HepG2 (cell line): Measurements from ENCODE around the gene CCDC97. TPM values are rescaled to one million over a fixed set of nuclear protein-coding genes. Genes with fewer than 3 reads are reported as not detected.

Experiments
- AGO1 ChIP-seq: fragments of 200-400 bp; formaldehyde crosslinking; IDR thresholded peaks from 2 replicates; pipeline ENCODE4 v1.6.1; 2017; ENCODE audit warnings: mild to moderate bottlenecking, low read depth, low read length, moderate library complexity; ENCODE audit not compliant: poor library complexity, severe bottlenecking
- EEA1 ChIP-seq: sonication (generic); formaldehyde crosslinking; IDR thresholded peaks from 2 replicates; pipeline ENCODE4 v1.5.1; 2020; ENCODE audit warnings: mild to moderate bottlenecking, missing genetic modification reagents, borderline replicate concordance
- ETV6 ChIP-seq: sonication (generic); formaldehyde crosslinking; conservative IDR thresholded peaks from 2 replicates; pipeline ENCODE4 v1.4.0; 2020; ENCODE audit warnings: missing genetic modification reagents
- HNRNPK ChIP-seq: fragments of 200-400 bp; formaldehyde crosslinking; IDR thresholded peaks from 2 replicates; pipeline ENCODE4 v1.6.1; 2018; ENCODE audit warnings: low read length, low read depth, moderate library complexity, mild to moderate bottlenecking; ENCODE audit not compliant: poor library complexity, severe bottlenecking
- HNRNPL ChIP-seq: fragments of 200-400 bp; formaldehyde crosslinking; IDR thresholded peaks from 2 replicates; pipeline ENCODE4 v1.6.1; 2017; ENCODE audit warnings: mild to moderate bottlenecking, low read depth, low read length
- HOXA3 ChIP-seq: sonication (generic); formaldehyde crosslinking; IDR thresholded peaks from 2 replicates; pipeline ENCODE4 v1.5.0; 2020; ENCODE audit warnings: missing genetic modification reagents
- ONECUT2 ChIP-seq: sonication (generic); formaldehyde crosslinking; IDR thresholded peaks from 2 replicates; pipeline ENCODE4 v1.4.0; 2020; ENCODE audit warnings: missing genetic modification reagents
- RBFOX2 ChIP-seq: fragments of 200-400 bp; formaldehyde crosslinking; IDR thresholded peaks from 2 replicates; pipeline ENCODE4 v1.6.1; 2017; ENCODE audit warnings: low read depth, mild to moderate bottlenecking, low read length
- SAFB2 ChIP-seq: sonication (generic); formaldehyde crosslinking; IDR thresholded peaks from 2 replicates; pipeline ENCODE4 v1.5.1; 2020; ENCODE audit warnings: missing genetic modification reagents, low read depth, mild to moderate bottlenecking, borderline replicate concordance
- SALL2 ChIP-seq: sonication (generic); formaldehyde crosslinking; IDR thresholded peaks from 2 replicates; pipeline ENCODE4 v1.8.1; 2023; ENCODE audit warnings: mild to moderate bottlenecking, missing genetic modification reagents, inconsistent platforms
- TCF7 ChIP-seq: sonication (generic); IDR thresholded peaks from 2 replicates; pipeline ENCODE4 v1.6.1; 2016; ENCODE audit warnings: antibody characterized with exemption, low read depth
- ZFP36L1 ChIP-seq: sonication (generic); formaldehyde crosslinking; IDR thresholded peaks from 2 replicates; pipeline ENCODE4 v1.8.0; 2022; ENCODE audit warnings: mild to moderate bottlenecking, missing genetic modification reagents, moderate library complexity
- ZNF101 ChIP-seq: sonication (generic); formaldehyde crosslinking; IDR thresholded peaks from 2 replicates; pipeline ENCODE4 v1.4.0; 2020; ENCODE audit warnings: mild to moderate bottlenecking, low read depth, missing genetic modification reagents, borderline replicate concordance
- ZNF205 ChIP-seq: IDR thresholded peaks from 2 replicates; pipeline ENCODE4 v1.6.1; 2018; ENCODE audit warnings: missing biosample characterization, missing genetic modification reagents
- ZNF230 ChIP-seq: sonication (generic); formaldehyde crosslinking; IDR thresholded peaks from 2 replicates; pipeline ENCODE4 v1.4.0; 2020; ENCODE audit warnings: mild to moderate bottlenecking, missing genetic modification reagents
- ZNF335 ChIP-seq: sonication (generic); formaldehyde crosslinking; IDR thresholded peaks from 2 replicates; pipeline ENCODE4 v1.4.0; 2020; ENCODE audit warnings: missing genetic modification reagents
- ZNF709 ChIP-seq: sonication (generic); formaldehyde crosslinking; IDR thresholded peaks from 2 replicates; pipeline ENCODE4 v1.5.0; 2020; ENCODE audit warnings: mild to moderate bottlenecking, missing genetic modification reagents
- ZNF792 ChIP-seq: IDR thresholded peaks from 2 replicates; pipeline ENCODE4 v1.6.1; 2016
- ZNF841 ChIP-seq: sonication (generic); formaldehyde crosslinking; IDR thresholded peaks from 2 replicates; pipeline ENCODE4 v1.8.1; 2023; ENCODE audit warnings: missing genetic modification reagents, borderline replicate concordance
- polyA plus RNA-seq, 8 experiments: library from polyadenylated mRNA; depleted of rRNA in 3 of 8; stranded (reverse) in 7 of 8; unstranded in 1 of 8; fragments of >200 nt; fragmentation: Illumina TruSeq in 4 of 8; extraction: Trizol in 4 of 8; gene quantifications; 2 replicates each; pipeline versions ENCODE4 v1.2.1 to v1.2.3, GENCODE V29; 2011 to 2016; ENCODE audit warnings: low read depth in 4 of 8, missing spikeins in 1 of 8, mixed read lengths in 1 of 8; ENCODE audit not compliant: insufficient read depth in 1 of 8
- total RNA-seq, 5 experiments: library from RNA; depleted of rRNA; stranded (reverse); fragments of >200 nt; fragmentation: Illumina TruSeq; extraction: Trizol; gene quantifications; 2 replicates each; pipeline ENCODE4 v1.2.3, GENCODE V29; 2016; ENCODE audit warnings: low read depth in 1 of 5
- TF ChIP-seq, protein P1 (sequence below): sonication (generic); formaldehyde crosslinking; IDR thresholded peaks from 2 replicates; pipeline ENCODE4 v1.5.1; 2020; ENCODE audit warnings: missing genetic modification reagents, mild to moderate bottlenecking, borderline replicate concordance
- TF ChIP-seq, protein P2 (sequence below): sonication (generic); formaldehyde crosslinking; IDR thresholded peaks from 2 replicates; pipeline ENCODE4 v1.4.0; 2020; ENCODE audit warnings: missing genetic modification reagents
- TF ChIP-seq, protein P3 (sequence below): sonication (generic); formaldehyde crosslinking; IDR thresholded peaks from 2 replicates; pipeline ENCODE4 v1.9.0; 2022; ENCODE audit warnings: missing genetic modification reagents, mild to moderate bottlenecking, borderline replicate concordance
- TF ChIP-seq, protein P4 (sequence below): sonication (generic); formaldehyde crosslinking; IDR thresholded peaks from 2 replicates; pipeline ENCODE4 v1.5.0; 2020; ENCODE audit warnings: mild to moderate bottlenecking, missing genetic modification reagents

The CCDC97 gene
- total and polyA plus RNA-seq, 2 of the 13 experiments (the other 11 are each of a cell fraction or from before 2014, with no cell fraction given) = 6.2 to 7.3 TPM

DNA sequence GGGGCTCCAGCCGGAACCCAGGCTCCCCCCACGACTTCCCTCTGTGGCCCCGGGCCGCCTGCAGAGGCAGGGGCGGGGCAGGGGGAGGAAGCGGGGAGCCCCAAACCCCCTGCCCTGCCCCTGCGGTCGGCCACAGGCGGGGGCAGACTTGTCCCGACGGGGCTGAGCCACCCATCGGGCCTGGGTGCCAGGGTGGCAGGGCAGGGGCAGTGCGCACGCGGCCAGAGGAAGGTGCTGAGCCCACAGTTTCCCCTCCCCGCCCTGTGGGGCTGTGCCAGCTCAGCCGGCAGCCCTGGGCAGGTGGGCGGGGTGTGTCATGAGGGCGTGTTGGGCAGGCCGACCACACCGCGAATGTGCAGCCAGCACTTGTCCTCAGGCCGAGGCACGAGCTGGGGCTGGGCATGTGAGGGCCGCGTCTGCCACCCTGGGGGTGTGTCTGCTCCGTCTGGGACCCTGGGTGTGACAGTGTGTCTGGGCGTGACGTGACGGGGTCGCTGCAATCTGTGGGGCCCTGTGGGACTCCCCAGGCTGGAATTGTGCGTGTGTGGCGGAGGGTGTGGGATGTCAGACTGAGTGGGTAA is 17.7 kb downstream of the CCDC97 start (continued):
- TF ChIP-seq HNRNPK = peak; percentile 54
- no peak for TF ChIP-seq ZNF709
- no peak for TF ChIP-seq SALL2 (CRISPR knock-in tag)
- no peak for TF ChIP-seq SAFB2 (CRISPR knock-in tag)
- TF ChIP-seq AGO1 = peak; percentile 39
- TF ChIP-seq ZNF841 (CRISPR knock-in tag) = no peak
- TF ChIP-seq ZNF101 (CRISPR knock-in tag) = no peak
- 0 out of 2 replicates have a peak, but pooled peaks have one; percentile 56 for TF ChIP-seq HNRNPL
- no peak for TF ChIP-seq ZNF792 (CRISPR knock-in tag)
- no peak for TF ChIP-seq HOXA3 (CRISPR knock-in tag)
- TF ChIP-seq, protein P1, sequence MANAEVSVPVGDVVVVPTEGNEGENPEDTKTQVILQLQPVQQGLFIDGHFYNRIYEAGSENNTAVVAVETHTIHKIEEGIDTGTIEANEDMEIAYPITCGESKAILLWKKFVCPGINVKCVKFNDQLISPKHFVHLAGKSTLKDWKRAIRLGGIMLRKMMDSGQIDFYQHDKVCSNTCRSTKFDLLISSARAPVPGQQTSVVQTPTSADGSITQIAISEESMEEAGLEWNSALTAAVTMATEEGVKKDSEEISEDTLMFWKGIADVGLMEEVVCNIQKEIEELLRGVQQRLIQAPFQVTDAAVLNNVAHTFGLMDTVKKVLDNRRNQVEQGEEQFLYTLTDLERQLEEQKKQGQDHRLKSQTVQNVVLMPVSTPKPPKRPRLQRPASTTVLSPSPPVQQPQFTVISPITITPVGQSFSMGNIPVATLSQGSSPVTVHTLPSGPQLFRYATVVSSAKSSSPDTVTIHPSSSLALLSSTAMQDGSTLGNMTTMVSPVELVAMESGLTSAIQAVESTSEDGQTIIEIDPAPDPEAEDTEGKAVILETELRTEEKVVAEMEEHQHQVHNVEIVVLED = no peak
- TF ChIP-seq TCF7 = no peak
- no peak for TF ChIP-seq ETV6 (CRISPR knock-in tag)
- TF ChIP-seq, protein P2, sequence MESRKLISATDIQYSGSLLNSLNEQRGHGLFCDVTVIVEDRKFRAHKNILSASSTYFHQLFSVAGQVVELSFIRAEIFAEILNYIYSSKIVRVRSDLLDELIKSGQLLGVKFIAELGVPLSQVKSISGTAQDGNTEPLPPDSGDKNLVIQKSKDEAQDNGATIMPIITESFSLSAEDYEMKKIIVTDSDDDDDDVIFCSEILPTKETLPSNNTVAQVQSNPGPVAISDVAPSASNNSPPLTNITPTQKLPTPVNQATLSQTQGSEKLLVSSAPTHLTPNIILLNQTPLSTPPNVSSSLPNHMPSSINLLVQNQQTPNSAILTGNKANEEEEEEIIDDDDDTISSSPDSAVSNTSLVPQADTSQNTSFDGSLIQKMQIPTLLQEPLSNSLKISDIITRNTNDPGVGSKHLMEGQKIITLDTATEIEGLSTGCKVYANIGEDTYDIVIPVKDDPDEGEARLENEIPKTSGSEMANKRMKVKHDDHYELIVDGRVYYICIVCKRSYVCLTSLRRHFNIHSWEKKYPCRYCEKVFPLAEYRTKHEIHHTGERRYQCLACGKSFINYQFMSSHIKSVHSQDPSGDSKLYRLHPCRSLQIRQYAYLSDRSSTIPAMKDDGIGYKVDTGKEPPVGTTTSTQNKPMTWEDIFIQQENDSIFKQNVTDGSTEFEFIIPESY (CRISPR knock-in tag) = peak; percentile 84
- TF ChIP-seq ZNF230 (CRISPR knock-in tag) = no peak
- no peak for TF ChIP-seq ZNF335
- TF ChIP-seq, protein P3, sequence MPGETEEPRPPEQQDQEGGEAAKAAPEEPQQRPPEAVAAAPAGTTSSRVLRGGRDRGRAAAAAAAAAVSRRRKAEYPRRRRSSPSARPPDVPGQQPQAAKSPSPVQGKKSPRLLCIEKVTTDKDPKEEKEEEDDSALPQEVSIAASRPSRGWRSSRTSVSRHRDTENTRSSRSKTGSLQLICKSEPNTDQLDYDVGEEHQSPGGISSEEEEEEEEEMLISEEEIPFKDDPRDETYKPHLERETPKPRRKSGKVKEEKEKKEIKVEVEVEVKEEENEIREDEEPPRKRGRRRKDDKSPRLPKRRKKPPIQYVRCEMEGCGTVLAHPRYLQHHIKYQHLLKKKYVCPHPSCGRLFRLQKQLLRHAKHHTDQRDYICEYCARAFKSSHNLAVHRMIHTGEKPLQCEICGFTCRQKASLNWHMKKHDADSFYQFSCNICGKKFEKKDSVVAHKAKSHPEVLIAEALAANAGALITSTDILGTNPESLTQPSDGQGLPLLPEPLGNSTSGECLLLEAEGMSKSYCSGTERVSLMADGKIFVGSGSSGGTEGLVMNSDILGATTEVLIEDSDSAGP (CRISPR knock-in tag) = 0 out of 2 replicates have a peak, but pooled peaks have one; percentile 32
- TF ChIP-seq, protein P4, sequence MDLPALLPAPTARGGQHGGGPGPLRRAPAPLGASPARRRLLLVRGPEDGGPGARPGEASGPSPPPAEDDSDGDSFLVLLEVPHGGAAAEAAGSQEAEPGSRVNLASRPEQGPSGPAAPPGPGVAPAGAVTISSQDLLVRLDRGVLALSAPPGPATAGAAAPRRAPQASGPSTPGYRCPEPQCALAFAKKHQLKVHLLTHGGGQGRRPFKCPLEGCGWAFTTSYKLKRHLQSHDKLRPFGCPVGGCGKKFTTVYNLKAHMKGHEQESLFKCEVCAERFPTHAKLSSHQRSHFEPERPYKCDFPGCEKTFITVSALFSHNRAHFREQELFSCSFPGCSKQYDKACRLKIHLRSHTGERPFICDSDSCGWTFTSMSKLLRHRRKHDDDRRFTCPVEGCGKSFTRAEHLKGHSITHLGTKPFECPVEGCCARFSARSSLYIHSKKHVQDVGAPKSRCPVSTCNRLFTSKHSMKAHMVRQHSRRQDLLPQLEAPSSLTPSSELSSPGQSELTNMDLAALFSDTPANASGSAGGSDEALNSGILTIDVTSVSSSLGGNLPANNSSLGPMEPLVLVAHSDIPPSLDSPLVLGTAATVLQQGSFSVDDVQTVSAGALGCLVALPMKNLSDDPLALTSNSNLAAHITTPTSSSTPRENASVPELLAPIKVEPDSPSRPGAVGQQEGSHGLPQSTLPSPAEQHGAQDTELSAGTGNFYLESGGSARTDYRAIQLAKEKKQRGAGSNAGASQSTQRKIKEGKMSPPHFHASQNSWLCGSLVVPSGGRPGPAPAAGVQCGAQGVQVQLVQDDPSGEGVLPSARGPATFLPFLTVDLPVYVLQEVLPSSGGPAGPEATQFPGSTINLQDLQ = no peak
- no peak for TF ChIP-seq ZFP36L1 (CRISPR knock-in tag)
- TF ChIP-seq EEA1 (CRISPR knock-in tag) = no peak
- TF ChIP-seq ZNF205 = no peak
- TF ChIP-seq ONECUT2 (CRISPR knock-in tag) = no peak
- peak; percentile 56 for TF ChIP-seq RBFOX2
